Activated T-helper 1 cell treated with anti-CD3 and anti-CD28 coated beads, Interleukin-12 subunit alpha, Interleukin-12 subunit beta, Interleukin-2, Interleukin-4 antibody, amounts not matched to agents 30 ng/mL and 10 ng/mL and 1 ng/mL, durations not matched to agents 14 hours and 24 hours and 36 hours (primary cell): Measurements from ENCODE around the gene KCTD14. TPM values are rescaled to one million over a fixed set of nuclear protein-coding genes. Genes with fewer than 3 reads are reported as not detected.

Experiments
- total RNA-seq: library from RNA; stranded (reverse); gene quantifications from 2 replicates; pipeline ENCODE4 v1.2.3, GENCODE V29; 2022

Gene KCTD14
- total RNA-seq, 1 donor from 2014 or later, result 0.16 TPM

Other genes starting within 250 kb of the KCTD14 start
- gene RSF1, start 202.6 kb downstream of the KCTD14 start, total RNA-seq, result 47.0 and 49.2 TPM in 2 replicates
- gene AAMDC, start 202.1 kb downstream of the KCTD14 start, total RNA-seq, result 1.5 and 2.4 TPM in 2 replicates
- 58.2 and 63.6 TPM in 2 replicates for gene INTS4, start 28.6 kb downstream of the KCTD14 start, total RNA-seq
- not detected in 2 replicates for gene THRSP, start 40.6 kb upstream of the KCTD14 start, total RNA-seq
- gene NDUFC2, start 56.6 kb upstream of the KCTD14 start, total RNA-seq, result 208 and 220 TPM in 2 replicates
- gene ALG8, start 116.3 kb upstream of the KCTD14 start, total RNA-seq, result 57.9 and 74.2 TPM in 2 replicates
- 10.7 and 12.0 TPM in 2 replicates for gene KCTD21, start 165.3 kb upstream of the KCTD14 start, total RNA-seq
- 11.8 and 14.0 TPM in 2 replicates for gene USP35, start 165.6 kb upstream of the KCTD14 start, total RNA-seq